Astrocyte (in vitro differentiated cells and primary cell): ENCODE results near the gene SHQ1.

Source experiments
- EZH2 ChIP-seq: IDR thresholded peaks from 2 replicates; pipeline ENCODE4 v1.6.1; 2012; ENCODE audit warnings: mild to moderate bottlenecking, low read length, inconsistent platforms; ENCODE audit not compliant: insufficient read depth
- TF ChIP-seq, protein P1 (sequence below): IDR thresholded peaks from 2 replicates; pipeline ENCODE4 v1.5.1; 2011; ENCODE audit warnings: low read depth, mild to moderate bottlenecking, inconsistent platforms, low read length, moderate library complexity; ENCODE audit not compliant: insufficient read depth

DNA sequence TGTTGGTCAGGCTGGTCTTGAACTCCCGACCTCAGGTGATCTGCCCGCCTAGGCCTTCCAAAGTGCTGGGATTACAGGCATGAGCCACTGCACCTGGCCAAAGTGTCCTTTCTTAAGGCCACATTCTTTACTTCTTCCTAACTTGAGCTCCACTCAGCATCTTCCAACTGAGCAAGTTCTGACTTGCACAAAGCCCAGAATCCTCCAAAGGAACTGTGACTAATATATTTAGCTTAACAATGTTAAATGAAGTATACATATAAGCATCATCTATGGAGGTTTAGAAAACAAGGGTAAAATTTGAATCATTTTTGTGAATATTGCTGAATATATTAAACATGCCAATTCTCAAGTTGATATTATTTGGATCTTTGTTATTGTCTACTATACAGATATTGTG is 93.7 kb downstream of the SHQ1 start:
- TF ChIP-seq, protein P1, sequence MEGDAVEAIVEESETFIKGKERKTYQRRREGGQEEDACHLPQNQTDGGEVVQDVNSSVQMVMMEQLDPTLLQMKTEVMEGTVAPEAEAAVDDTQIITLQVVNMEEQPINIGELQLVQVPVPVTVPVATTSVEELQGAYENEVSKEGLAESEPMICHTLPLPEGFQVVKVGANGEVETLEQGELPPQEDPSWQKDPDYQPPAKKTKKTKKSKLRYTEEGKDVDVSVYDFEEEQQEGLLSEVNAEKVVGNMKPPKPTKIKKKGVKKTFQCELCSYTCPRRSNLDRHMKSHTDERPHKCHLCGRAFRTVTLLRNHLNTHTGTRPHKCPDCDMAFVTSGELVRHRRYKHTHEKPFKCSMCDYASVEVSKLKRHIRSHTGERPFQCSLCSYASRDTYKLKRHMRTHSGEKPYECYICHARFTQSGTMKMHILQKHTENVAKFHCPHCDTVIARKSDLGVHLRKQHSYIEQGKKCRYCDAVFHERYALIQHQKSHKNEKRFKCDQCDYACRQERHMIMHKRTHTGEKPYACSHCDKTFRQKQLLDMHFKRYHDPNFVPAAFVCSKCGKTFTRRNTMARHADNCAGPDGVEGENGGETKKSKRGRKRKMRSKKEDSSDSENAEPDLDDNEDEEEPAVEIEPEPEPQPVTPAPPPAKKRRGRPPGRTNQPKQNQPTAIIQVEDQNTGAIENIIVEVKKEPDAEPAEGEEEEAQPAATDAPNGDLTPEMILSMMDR: no peak
- no peak for TF ChIP-seq EZH2
